ENCODE measurements around the gene PLEKHM1.

Gene PLEKHM1

GRCh38 chr17:45427181-45427835 is 63.2 kb downstream of the PLEKHM1 start:
- no peak for DNase-seq (ENCODE audit: low read depth, low spot score)

- no peak for DNase-seq (ENCODE audit: low read depth, low spot score)
Measured at GRCh38 chr17:45426561-45426960, 64.0 kb downstream of the PLEKHM1 start.

- DNase-seq (ENCODE audit: low read depth, low spot score) = no peak
Measured at GRCh38 chr17:45425984-45426413, 64.5 kb downstream of the PLEKHM1 start.

GRCh38 chr17:45425125-45425983 is 65.2 kb downstream of the PLEKHM1 start:
- DNase-seq (ENCODE audit: low read depth, low spot score) = no peak

- no peak for DNase-seq (ENCODE audit: low read depth, low spot score)
Measured at GRCh38 chr17:45424769-45425124, 65.8 kb downstream of the PLEKHM1 start.

- no peak for DNase-seq (ENCODE audit: low read depth, low spot score)
Measured at GRCh38 chr17:45423975-45424335, 66.6 kb downstream of the PLEKHM1 start.

GRCh38 chr17:45423304-45423974 is 67.1 kb downstream of the PLEKHM1 start:
- no peak for DNase-seq (ENCODE audit: low read depth, low spot score)

- no peak for DNase-seq (ENCODE audit: low read depth, low spot score)
Measured at GRCh38 chr17:45414990-45415881, 75.3 kb downstream of the PLEKHM1 start.

GRCh38 chr17:45413498-45413923 is 77.0 kb downstream of the PLEKHM1 start:
- DNase-seq (ENCODE audit: low read depth, low spot score) = no peak

- no peak for DNase-seq (ENCODE audit: low read depth, low spot score)
Measured at GRCh38 chr17:45411348-45412105, 79.0 kb downstream of the PLEKHM1 start.

GRCh38 chr17:45410144-45411091 is 80.1 kb downstream of the PLEKHM1 start:
- DNase-seq (ENCODE audit: low read depth, low spot score) = no peak

GRCh38 chr17:45409659-45410076 is 80.9 kb downstream of the PLEKHM1 start:
- DNase-seq (ENCODE audit: low read depth, low spot score) = no peak

GRCh38 chr17:45408611-45409421 is 81.7 kb downstream of the PLEKHM1 start:
- DNase-seq (ENCODE audit: low read depth, low spot score) = no peak

GRCh38 chr17:45406107-45406506 is 84.4 kb downstream of the PLEKHM1 start:
- no peak for DNase-seq (ENCODE audit: low read depth, low spot score)

- DNase-seq (ENCODE audit: low read depth, low spot score) = no peak
Measured at GRCh38 chr17:45405250-45406086, 85.1 kb downstream of the PLEKHM1 start.

GRCh38 chr17:45404870-45405249 is 85.7 kb downstream of the PLEKHM1 start:
- no peak for DNase-seq (ENCODE audit: low read depth, low spot score)

- DNase-seq (ENCODE audit: low read depth, low spot score) = no peak
Measured at GRCh38 chr17:45403906-45404490, 86.5 kb downstream of the PLEKHM1 start.

All from activated CD4-positive, CD25-positive, alpha-beta regulatory T cell treated with anti-CD3 and anti-CD28 coated beads, Interleukin-2, amount 50 U/mL, for 16 hours (primary cell).